K562 (cell line): ENCODE data around the gene BCAS3. TPM values are rescaled to one million over a fixed set of nuclear protein-coding genes. Genes with fewer than 3 reads are reported as not detected.

Experiments
- ATAC-seq: fragments of 200-7000 bp; cut with Tn5 transposase; 3 replicates; pipeline ENCODE4 v1.9.1; 2020; ENCODE audit warnings: moderate library complexity
- BruUV-seq: library from RNA; stranded (reverse); fragments of 400-500 nt; replicated peaks from 2 replicates; lab custom pipeline; 2021; lab: Mats Ljungman, UMichigan
- CTCF ChIA-PET: fragments of 300-600 bp; formaldehyde crosslinking; extraction: SDS; loops from one replicate; lab custom pipeline; 2021; ENCODE audit warnings: low intra/inter-chr PET ratio; lab: Yijun Ruan, JAX
- POLR2A ChIA-PET: fragments of 300-600, 350-650 bp; sonication (Branson Sonifier 250); formaldehyde crosslinking; extraction: SDS; loops from one replicate; lab custom pipeline; 2021; ENCODE audit warnings: antibody characterized with exemption, inconsistent platforms; lab: Yijun Ruan, JAX
- DNase-seq, 4 experiments: peaks; one replicate each; pipeline versions ENCODE4 v3.0.0 to v3.0.0-alpha.2; 2011 to 2018; ENCODE audit warnings: low spot score in 3 of 4, mixed read lengths in 3 of 4; ENCODE audit errors: extremely low read depth in 1 of 4
- FAIRE-seq: peaks from 2 replicates; lab custom pipeline; 2011; peaks lifted over from hg19 to GRCh38; lab: Jason Lieb, UNC
- H2AFZ ChIP-seq: 2 replicates; pipeline ENCODE4 v1.6.0; 2011; ENCODE audit warnings: low read depth, low read length, control low read depth, inconsistent platforms
- H3K27ac ChIP-seq: fragments of 200-600 bp; 3 replicates; pipeline ENCODE4 v1.8.0; 2011; ENCODE audit warnings: low read depth, mild to moderate bottlenecking, control low read depth, inconsistent platforms, low read length, moderate library complexity, mixed read lengths; ENCODE audit errors: extremely low read depth
- H3K27me3 ChIP-seq, 2 experiments: fragments of 300-600 bp in 1 of 2; 2 replicates in 1 of 2; 3 replicates in 1 of 2; pipeline versions ENCODE4 v1.6.0 to v1.8.0; 2011; ENCODE audit warnings: inconsistent platforms in 2 of 2, low read length in 2 of 2, mild to moderate bottlenecking in 1 of 2, mixed read lengths in 1 of 2, moderate library complexity in 1 of 2; ENCODE audit not compliant: control insufficient read depth in 2 of 2, insufficient read depth in 2 of 2
- H3K36me3 ChIP-seq: fragments of 300-600 bp; 3 replicates; pipeline ENCODE4 v1.8.0; 2011; ENCODE audit warnings: mild to moderate bottlenecking, low read length, inconsistent platforms; ENCODE audit not compliant: control insufficient read depth, insufficient read depth
- H3K4me1 ChIP-seq, 2 experiments: fragments of 200-600 bp in 1 of 2; replicated peaks in 1 of 2; 2 replicates in 1 of 2; 3 replicates in 1 of 2; pipeline versions ENCODE4 v1.5.1 to v1.8.0; 2011; ENCODE audit warnings: inconsistent platforms in 2 of 2, low read length in 2 of 2, mild to moderate bottlenecking in 1 of 2, mixed read lengths in 1 of 2, moderate library complexity in 1 of 2; ENCODE audit not compliant: control insufficient read depth in 2 of 2, insufficient read depth in 2 of 2
- H3K4me2 ChIP-seq: 2 replicates; pipeline ENCODE4 v1.6.1; 2011; ENCODE audit warnings: low read length, control low read depth, inconsistent platforms, mixed read lengths; ENCODE audit not compliant: insufficient read depth
- H3K4me3 ChIP-seq: fragments of 200-600 bp; sonication (generic), shearing (Covaris generic); 2 replicates; pipeline ENCODE4 v1.5.1; 2016; ENCODE audit warnings: control low read depth, inconsistent platforms
- H3K79me2 ChIP-seq: fragments of 200-600 bp; 3 replicates; pipeline ENCODE4 v1.8.0; 2011; ENCODE audit warnings: low read length, inconsistent platforms; ENCODE audit not compliant: control insufficient read depth, insufficient read depth
- H3K9ac ChIP-seq, 2 experiments: 2 replicates each; pipeline versions ENCODE4 v1.6.0 to v1.6.1; 2011; ENCODE audit warnings: low read depth in 2 of 2, low read length in 2 of 2, control low read depth in 1 of 2, inconsistent platforms in 1 of 2, mild to moderate bottlenecking in 1 of 2, mixed read lengths in 1 of 2; ENCODE audit not compliant: insufficient read depth in 1 of 2
- H3K9me1 ChIP-seq: one replicate; pipeline ENCODE4 v1.6.0; 2011; ENCODE audit warnings: inconsistent platforms, mild to moderate bottlenecking, low read length, moderate library complexity; ENCODE audit not compliant: control insufficient read depth, insufficient read depth
- H3K9me3 ChIP-seq: replicated peaks from 2 replicates; pipeline ENCODE4 v1.5.1; 2011; ENCODE audit warnings: low read depth, low read length, inconsistent platforms; ENCODE audit not compliant: control insufficient read depth, insufficient read depth
- H4K20me1 ChIP-seq: replicated peaks from 2 replicates; pipeline ENCODE4 v1.6.1; 2011; ENCODE audit warnings: low read length, inconsistent platforms, mixed read lengths; ENCODE audit not compliant: control insufficient read depth, insufficient read depth
- TCFL5 ChIP-seq: fragments of 250-450 bp; sonication (Bioruptor Pico); conservative IDR thresholded peaks from 2 replicates; pipeline ENCODE4 v1.6.1; 2021; ENCODE audit warnings: mild to moderate bottlenecking, moderate library complexity, matching md5 sums
- WGBS: fragments of 100-300 bp; shearing (Covaris generic); methylation state at CpG from one replicate; pipeline ENCODE4 v1.1.6; 2016; ENCODE audit warnings: low coverage, mixed read lengths; ENCODE audit not compliant: insufficient coverage; ENCODE audit errors: missing lambda C conversion rate; 5-methylcytosine and 5-hydroxymethylcytosine counted together
- in situ Hi-C: fragments of 300-500 bp; cut with MboI; formaldehyde crosslinking; loops from 4 replicates; pipeline ENCODE4 v1.15.0; 2018; ENCODE audit warnings: inconsistent platforms, mixed read lengths
- intact Hi-C: fragments of 100-400 bp; cut with micrococcal nuclease; formaldehyde crosslinking; loops from 2 replicates; pipeline ENCODE4 v1.14.2; 2022
- polyA plus RNA-seq, 8 experiments: library from polyadenylated mRNA; depleted of rRNA in 4 of 8; stranded (reverse) in 5 of 8; unstranded in 3 of 8; fragments of >200 nt; fragmentation: Nextera tagmentation in 2 of 8; fragmentation: Illumina TruSeq in 1 of 8; extraction: Ambion mirVana in 2 of 8; extraction: Trizol in 1 of 8; gene quantifications; 2 replicates each; pipeline versions ENCODE4 v1.2.1 to v1.2.3, GENCODE V29; 2011 to 2014; ENCODE audit warnings: inconsistent platforms in 1 of 8, missing spikeins in 1 of 8
- total RNA-seq, 7 experiments: library from RNA; depleted of rRNA in 6 of 7; stranded (reverse); fragments of >200 nt in 6 of 7; fragmentation: Illumina TruSeq in 2 of 7; extraction: Trizol in 2 of 7; gene quantifications; 2 replicates each; pipeline versions ENCODE4 v1.2.1 to v1.2.3, GENCODE V29; 2011 to 2021; ENCODE audit warnings: low replicate concordance in 1 of 7
- TF ChIP-seq, protein P1 (sequence below): sonication (generic); formaldehyde crosslinking; IDR thresholded peaks from 2 replicates; pipeline ENCODE4 v1.8.0; 2022; ENCODE audit warnings: missing genetic modification reagents, mild to moderate bottlenecking, moderate library complexity, borderline replicate concordance
- TF ChIP-seq, protein P2 (sequence below), 3 experiments: fragments of 200-800 bp in 1 of 3; fragments of 250-450 bp in 1 of 3; fragments of 450-650 bp in 1 of 3; sonication (Bioruptor Pico) in 1 of 3; sonication (Bioruptor generic) in 1 of 3; formaldehyde crosslinking in 1 of 3; IDR thresholded peaks; 2 replicates each; pipeline versions ENCODE4 v1.6.1 to v1.8.0; 2016 to 2022; ENCODE audit warnings: mild to moderate bottlenecking in 2 of 3, missing genetic modification characterization in 2 of 3, missing compliant biosample characterization in 1 of 3, moderate library complexity in 1 of 3

BCAS3 gene
- total and polyA plus RNA-seq, 9 of the 15 experiments (the other 6 are each of a cell fraction or from before 2014, with no cell fraction given): 1.9 to 5.5 (median 3.5) TPM

DNA sequence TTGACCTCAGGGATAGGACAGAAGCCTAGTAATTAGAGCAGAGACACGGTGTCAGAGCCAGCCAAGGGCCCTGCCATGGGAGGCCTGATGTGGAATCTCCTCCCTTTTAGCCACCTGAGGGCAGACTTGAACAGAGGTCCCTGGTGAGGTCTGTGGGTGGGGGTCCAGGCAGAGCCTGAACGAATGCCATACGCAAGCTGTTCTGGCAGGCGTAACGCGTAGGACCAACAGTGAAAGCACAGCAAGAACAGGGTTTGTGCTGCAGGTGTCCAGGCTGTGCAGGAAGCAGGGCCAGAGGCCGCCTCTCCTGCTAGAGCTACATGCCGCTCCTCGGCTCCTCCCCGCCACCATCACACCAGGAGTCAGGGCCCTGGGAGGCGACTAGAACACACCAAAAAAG is 640.1 kb downstream of the BCAS3 start:
- Histone ChIP-seq H3K79me2 (no peaks in the 10 kb centered on the region), H3K4me1 (no peaks in the 10 kb centered on the region), H3K4me2 (no peak overlapping the region), H3K27ac (no peak overlapping the region), H3K36me3 (no peaks in the 10 kb centered on the region), H3K9ac (no peak overlapping the region), H3K9me3 (no peaks in the 10 kb centered on the region), H4K20me1 (no peaks in the 10 kb centered on the region; the same call in 1 of the 2 replicates), H3K9me1 (no peaks in the 10 kb centered on the region), H2AFZ (no peak overlapping the region), H3K4me3 (no peak overlapping the region), H3K27me3 (peaks cover 35 to 50% of the 10 kb centered on the region in 2 experiments)
- intact Hi-C loops: no loop called here
- FAIRE-seq (no peak), ATAC-seq (0 out of 3 replicates have a peak, but pooled peaks have one; percentile 34), DNase-seq (no peak)
- BruUV-seq: no TSS peak
- ChIA-PET POLR2A (interaction anchor here (0.5 to 0.9 kb wide), 3 partner anchors 11 to 304 kb away, joined by 3 read pairs; no protein-coding TSS in a partner anchor), CTCF (no interaction called here)
- TF ChIP-seq, protein P1, sequence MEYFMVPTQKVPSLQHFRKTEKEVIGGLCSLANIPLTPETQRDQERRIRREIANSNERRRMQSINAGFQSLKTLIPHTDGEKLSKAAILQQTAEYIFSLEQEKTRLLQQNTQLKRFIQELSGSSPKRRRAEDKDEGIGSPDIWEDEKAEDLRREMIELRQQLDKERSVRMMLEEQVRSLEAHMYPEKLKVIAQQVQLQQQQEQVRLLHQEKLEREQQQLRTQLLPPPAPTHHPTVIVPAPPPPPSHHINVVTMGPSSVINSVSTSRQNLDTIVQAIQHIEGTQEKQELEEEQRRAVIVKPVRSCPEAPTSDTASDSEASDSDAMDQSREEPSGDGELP (CRISPR knock-in tag): no peak
- TF ChIP-seq, protein P2, sequence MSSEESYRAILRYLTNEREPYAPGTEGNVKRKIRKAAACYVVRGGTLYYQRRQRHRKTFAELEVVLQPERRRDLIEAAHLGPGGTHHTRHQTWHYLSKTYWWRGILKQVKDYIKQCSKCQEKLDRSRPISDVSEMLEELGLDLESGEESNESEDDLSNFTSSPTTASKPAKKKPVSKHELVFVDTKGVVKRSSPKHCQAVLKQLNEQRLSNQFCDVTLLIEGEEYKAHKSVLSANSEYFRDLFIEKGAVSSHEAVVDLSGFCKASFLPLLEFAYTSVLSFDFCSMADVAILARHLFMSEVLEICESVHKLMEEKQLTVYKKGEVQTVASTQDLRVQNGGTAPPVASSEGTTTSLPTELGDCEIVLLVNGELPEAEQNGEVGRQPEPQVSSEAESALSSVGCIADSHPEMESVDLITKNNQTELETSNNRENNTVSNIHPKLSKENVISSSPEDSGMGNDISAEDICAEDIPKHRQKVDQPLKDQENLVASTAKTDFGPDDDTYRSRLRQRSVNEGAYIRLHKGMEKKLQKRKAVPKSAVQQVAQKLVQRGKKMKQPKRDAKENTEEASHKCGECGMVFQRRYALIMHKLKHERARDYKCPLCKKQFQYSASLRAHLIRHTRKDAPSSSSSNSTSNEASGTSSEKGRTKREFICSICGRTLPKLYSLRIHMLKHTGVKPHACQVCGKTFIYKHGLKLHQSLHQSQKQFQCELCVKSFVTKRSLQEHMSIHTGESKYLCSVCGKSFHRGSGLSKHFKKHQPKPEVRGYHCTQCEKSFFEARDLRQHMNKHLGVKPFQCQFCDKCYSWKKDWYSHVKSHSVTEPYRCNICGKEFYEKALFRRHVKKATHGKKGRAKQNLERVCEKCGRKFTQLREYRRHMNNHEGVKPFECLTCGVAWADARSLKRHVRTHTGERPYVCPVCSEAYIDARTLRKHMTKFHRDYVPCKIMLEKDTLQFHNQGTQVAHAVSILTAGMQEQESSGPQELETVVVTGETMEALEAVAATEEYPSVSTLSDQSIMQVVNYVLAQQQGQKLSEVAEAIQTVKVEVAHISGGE (CRISPR knock-in tag; IDR thresholded peaks at IDR 0.05): peak in 1 of 3 experiments; percentile 84; a peak in 2 of 6 replicates
- no peak for TF ChIP-seq TCFL5 (CRISPR knock-in tag)
- WGBS: 4% methylated on average over 11 of the region's 11 CpGs
- in situ Hi-C loops: no loop called here
